Neural progenitor cell (in vitro differentiated cells): ENCODE measurements around the gene HDGFL2. TPM values are rescaled to one million over a fixed set of nuclear protein-coding genes. Genes with fewer than 3 reads are reported as not detected.

Experiments used
- DNase-seq: peaks from one replicate; pipeline ENCODE4 v3.0.0-alpha.2; 2016; ENCODE audit warnings: low spot score
- H2AFZ ChIP-seq: fragments of 200-600 bp; sonication (generic); replicated peaks from 2 replicates; pipeline ENCODE4 v1.6.1; 2016; ENCODE audit warnings: antibody characterized with exemption
- H3F3A ChIP-seq: fragments of 200-600 bp; sonication (generic); 2 replicates; pipeline ENCODE4 v1.6.1; 2016; ENCODE audit warnings: antibody characterized with exemption, low read depth
- H3K27ac ChIP-seq: fragments of 200-600 bp; sonication (generic); 2 replicates; pipeline ENCODE4 v1.5.1; 2016; ENCODE audit warnings: mild to moderate bottlenecking
- H3K27me3 ChIP-seq: fragments of 200-600 bp; sonication (generic); 2 replicates; pipeline ENCODE4 v1.6.1; 2016; ENCODE audit warnings: mild to moderate bottlenecking, moderate library complexity
- H3K36me3 ChIP-seq: fragments of 200-600 bp; sonication (generic); 2 replicates; pipeline ENCODE4 v1.5.1; 2016
- H3K4me1 ChIP-seq: fragments of 200-600 bp; sonication (generic); 2 replicates; pipeline ENCODE4 v1.6.1; 2016; ENCODE audit warnings: mixed run types
- H3K4me2 ChIP-seq: fragments of 200-600 bp; sonication (generic); 2 replicates; pipeline ENCODE4 v1.6.1; 2016
- H3K4me3 ChIP-seq: fragments of 200-600 bp; sonication (generic); 2 replicates; pipeline ENCODE4 v1.5.1; 2016
- H3K79me2 ChIP-seq: fragments of 200-600 bp; sonication (generic); 2 replicates; pipeline ENCODE4 v1.6.1; 2016; ENCODE audit warnings: low read depth
- H3K9ac ChIP-seq: fragments of 200-600 bp; sonication (generic); 2 replicates; pipeline ENCODE4 v1.6.1; 2016
- H3K9me3 ChIP-seq: fragments of 200-600 bp; sonication (generic); 2 replicates; pipeline ENCODE4 v1.5.1; 2016; ENCODE audit warnings: low read depth
- H4K20me1 ChIP-seq: fragments of 200-600 bp; sonication (generic); 2 replicates; pipeline ENCODE4 v1.6.1; 2016; ENCODE audit warnings: low read depth
- H3K27ac Mint-ChIP-seq: 3 replicates; pipeline ENCODE4 v1.8.0; 2021; ENCODE audit warnings: mixed read lengths
- H3K27me3 Mint-ChIP-seq: 2 replicates; pipeline ENCODE4 v1.8.0; 2022; ENCODE audit warnings: low read depth, mild to moderate bottlenecking, inconsistent platforms, moderate library complexity, mixed read lengths; ENCODE audit not compliant: insufficient read depth
- H3K36me3 Mint-ChIP-seq: 3 replicates; pipeline ENCODE4 v1.8.0; 2021; ENCODE audit warnings: mixed read lengths
- H3K4me1 Mint-ChIP-seq: 3 replicates; pipeline ENCODE4 v1.8.0; 2021; ENCODE audit warnings: mixed read lengths
- H3K4me3 Mint-ChIP-seq: 3 replicates; pipeline ENCODE4 v1.8.0; 2021; ENCODE audit warnings: mild to moderate bottlenecking, moderate library complexity, mixed read lengths
- H3K9me3 Mint-ChIP-seq: 3 replicates; pipeline ENCODE4 v1.8.0; 2020; ENCODE audit warnings: mixed read lengths
- CTCF ChIP-seq: fragments of 200-600 bp; sonication (generic); IDR thresholded peaks from 2 replicates; pipeline ENCODE4 v1.5.1; 2017; ENCODE audit warnings: antibody characterized with exemption, mild to moderate bottlenecking
- EZH2 ChIP-seq: fragments of 200-600 bp; sonication (generic); IDR thresholded peaks from 2 replicates; pipeline ENCODE4 v1.6.1; 2017; ENCODE audit warnings: antibody characterized with exemption, mild to moderate bottlenecking, moderate library complexity
- EZH2phosphoT487 ChIP-seq: fragments of 200-600 bp; sonication (generic); IDR thresholded peaks from 2 replicates; pipeline ENCODE4 v1.6.1; 2017; ENCODE audit warnings: antibody characterized with exemption
- total RNA-seq: library from RNA; depleted of rRNA; stranded (reverse); fragments of >200 nt; gene quantifications from 2 replicates; pipeline ENCODE4 v1.2.3, GENCODE V29; 2015; ENCODE audit warnings: low replicate concordance

HDGFL2 gene
- total RNA-seq, 1 donor from 2014 or later = 36.0 TPM

GRCh38 chr19:4467835-4468234 lies 4.3 kb upstream of the HDGFL2 start:
- Histone ChIP-seq H3K27ac (no peak overlapping the region), H3F3A (peaks cover 9% of the 10 kb centered on the region), H2AFZ (no peak overlapping the region), H3K79me2 (peaks cover 8% of the 10 kb centered on the region), H4K20me1 (peaks cover 5% of the 10 kb centered on the region), H3K4me3 (no peak overlapping the region), H3K27me3 (no peaks in the 10 kb centered on the region), H3K4me1 (no peaks in the 10 kb centered on the region), H3K4me2 (no peak overlapping the region), H3K36me3 (no peaks in the 10 kb centered on the region), H3K9ac (no peak overlapping the region), H3K9me3 (no peaks in the 10 kb centered on the region)
- no peaks in the 10 kb centered on the region for H3K36me3 Mint-ChIP-seq
- H3K4me3 Mint-ChIP-seq = no peak overlapping the region
- no peak for TF ChIP-seq EZH2phosphoT487
- no peak for TF ChIP-seq EZH2
- TF ChIP-seq CTCF = no peak
- no peaks in the 10 kb centered on the region for H3K9me3 Mint-ChIP-seq
- peaks cover 5% of the 10 kb centered on the region for H3K27me3 Mint-ChIP-seq
- peaks cover 4% of the 10 kb centered on the region for H3K4me1 Mint-ChIP-seq
- H3K27ac Mint-ChIP-seq = no peak overlapping the region
- DNase-seq = no peak

DNA sequence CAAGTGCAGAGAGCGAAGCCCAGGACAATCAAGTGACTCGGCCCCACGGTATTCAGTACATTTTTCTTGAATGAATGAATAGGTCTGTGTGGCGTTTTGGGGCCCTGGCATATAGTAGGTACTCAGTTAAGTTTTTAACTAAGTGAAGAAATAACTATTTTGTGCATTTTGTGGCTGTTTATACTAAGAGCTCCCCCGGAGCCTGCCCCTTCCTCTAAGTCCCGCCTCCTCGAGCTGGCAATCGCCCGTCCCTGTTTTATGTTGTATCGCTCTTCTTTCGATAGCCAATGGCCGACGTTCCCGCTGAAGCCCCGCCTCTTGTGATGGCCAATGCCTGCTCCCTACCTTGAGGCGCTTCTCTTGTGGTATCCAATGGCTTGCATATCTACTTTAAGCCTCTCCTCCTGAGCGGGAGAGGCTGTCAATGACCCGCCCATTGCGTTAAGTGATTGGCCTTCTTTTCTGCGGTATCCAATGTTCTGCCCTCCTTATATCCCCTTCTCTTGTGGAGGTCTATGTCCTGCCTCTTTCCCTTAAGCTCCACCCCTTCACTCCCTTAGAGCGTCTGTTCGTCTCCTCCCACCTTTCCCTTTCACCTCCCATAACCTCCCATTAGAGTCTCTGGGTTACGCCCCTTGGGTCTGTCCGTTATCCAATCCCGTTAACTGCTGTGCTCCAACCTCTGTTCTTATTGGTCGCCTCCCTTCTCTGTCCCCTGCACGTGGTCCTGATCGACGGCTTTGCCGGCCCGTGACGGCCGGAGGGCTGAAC lies 509 bp upstream of the HDGFL2 start:
- Histone ChIP-seq H3K4me3 (peak overlapping the region; percentile 100), H3K27ac (no peak overlapping the region), H2AFZ (peak overlapping the region; percentile 81), H3K9ac (peak overlapping the region; percentile 51), H3K27me3 (no peaks in the 10 kb centered on the region), H3K9me3 (no peaks in the 10 kb centered on the region), H3K79me2 (peaks cover 44% of the 10 kb centered on the region), H3K4me1 (peaks cover 5% of the 10 kb centered on the region), H3K36me3 (no peaks in the 10 kb centered on the region), H3F3A (peaks cover 19% of the 10 kb centered on the region), H4K20me1 (peaks cover 28% of the 10 kb centered on the region), H3K4me2 (peak overlapping the region; percentile 85)
- DNase-seq = peak; percentile 100
- TF ChIP-seq CTCF (no peak), EZH2phosphoT487 (no peak), EZH2 (no peak)
- Mint-ChIP-seq H3K27ac (no peak overlapping the region), H3K4me1 (peaks cover 11% of the 10 kb centered on the region), H3K27me3 (peaks cover 5% of the 10 kb centered on the region), H3K36me3 (peaks cover 2% of the 10 kb centered on the region), H3K4me3 (no peak overlapping the region), H3K9me3 (no peaks in the 10 kb centered on the region)

DNA sequence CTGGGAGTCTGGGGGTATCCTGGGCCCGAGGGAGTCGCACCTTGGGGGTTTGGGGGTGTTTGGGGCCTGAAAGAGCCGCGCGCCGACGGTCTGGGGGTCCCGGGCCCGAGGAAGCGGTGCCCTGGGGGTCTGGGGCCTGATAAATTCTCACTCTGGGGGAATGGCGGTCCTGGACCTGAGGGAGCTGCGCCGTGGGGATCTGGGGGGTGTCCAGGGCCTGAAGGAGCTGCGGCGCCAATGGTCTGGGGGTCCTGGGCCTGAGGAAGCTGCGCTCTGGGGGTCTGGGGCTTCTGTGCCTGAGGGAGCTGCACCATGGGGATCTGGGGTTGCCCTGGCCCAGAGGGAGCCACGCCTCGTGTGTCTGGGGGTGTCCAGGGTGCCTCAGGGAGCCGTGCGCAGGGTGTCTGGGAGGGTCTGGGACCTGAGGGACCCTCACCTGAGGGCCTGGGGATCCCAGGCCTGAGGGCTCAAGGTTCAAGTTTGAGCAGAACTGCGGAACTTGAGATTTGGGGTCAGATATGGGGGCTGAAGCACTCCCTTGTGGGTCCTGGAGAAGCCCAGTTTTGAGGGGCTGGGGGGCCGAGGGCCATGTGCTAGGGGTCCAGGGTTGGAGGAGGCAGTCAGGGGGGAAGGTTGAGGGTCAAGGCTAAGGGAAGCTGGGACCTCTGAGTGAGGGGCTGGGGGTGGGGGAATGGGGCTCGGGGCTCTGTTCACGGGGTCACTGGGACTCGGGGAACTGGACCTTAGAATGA lies 1.1 kb downstream of the HDGFL2 start:
- Histone ChIP-seq H3F3A (peaks cover 10% of the 10 kb centered on the region), H3K4me1 (peaks cover 5% of the 10 kb centered on the region), H2AFZ (no peak overlapping the region), H3K79me2 (peaks cover 59% of the 10 kb centered on the region), H3K36me3 (no peaks in the 10 kb centered on the region), H3K9me3 (no peaks in the 10 kb centered on the region), H3K27ac (no peak overlapping the region), H3K4me3 (peak overlapping the region; percentile 100), H3K4me2 (peak overlapping the region; percentile 84), H3K9ac (peak overlapping the region; percentile 89), H4K20me1 (peaks cover 37% of the 10 kb centered on the region), H3K27me3 (no peaks in the 10 kb centered on the region)
- Mint-ChIP-seq H3K36me3 (peaks cover 8% of the 10 kb centered on the region), H3K27me3 (peaks cover 5% of the 10 kb centered on the region), H3K4me3 (peak overlapping the region; percentile 93), H3K9me3 (no peaks in the 10 kb centered on the region), H3K27ac (peak overlapping the region; percentile 37), H3K4me1 (peaks cover 11% of the 10 kb centered on the region)
- TF ChIP-seq CTCF = no peak
- no peak for TF ChIP-seq EZH2phosphoT487
- no peak for TF ChIP-seq EZH2
- DNase-seq = peak; percentile 24
